Endothelial cell of umbilical vein (primary cell): ENCODE data around the gene DTX4. TPM values are rescaled to one million over a fixed set of nuclear protein-coding genes. Genes with fewer than 3 reads are reported as not detected.

Source experiments
- BruUV-seq: library from RNA; stranded (reverse); fragments of 400-500 nt; replicated peaks from 2 replicates; lab custom pipeline; 2021; lab: Mats Ljungman, UMichigan
- CTCF ChIA-PET: fragments of 300-600, 350-600 bp; sonication (Branson Sonifier 250); formaldehyde crosslinking; loops from one replicate; lab custom pipeline; 2021; ENCODE audit warnings: antibody characterized with exemption, inconsistent platforms; lab: Charles Lee
- POLR2A ChIA-PET: fragments of 300-600, 350-600 bp; sonication (Branson Sonifier 250); formaldehyde crosslinking; loops from one replicate; lab custom pipeline; 2021; ENCODE audit warnings: antibody characterized with exemption, inconsistent platforms; lab: Charles Lee
- DNase-seq: peaks from one replicate; pipeline ENCODE4 v3.0.0-alpha.2; 2011; ENCODE audit warnings: low read depth, low spot score
- FAIRE-seq: peaks from 2 replicates; lab custom pipeline; 2011; peaks lifted over from hg19 to GRCh38; lab: Jason Lieb, UNC
- H2AFZ ChIP-seq: 2 replicates; pipeline ENCODE4 v1.6.0; 2012; ENCODE audit warnings: low read depth, low read length, control low read depth, inconsistent platforms
- H3K27ac ChIP-seq: 2 replicates; pipeline ENCODE4 v1.5.1; 2011; ENCODE audit warnings: low read depth, mild to moderate bottlenecking, control low read depth, low read length, moderate library complexity; ENCODE audit not compliant: insufficient read depth
- H3K27me3 ChIP-seq, 2 experiments: 2 replicates each; pipeline versions ENCODE4 v1.6.0 to v1.6.1; 2011; ENCODE audit warnings: low read length in 2 of 2, mixed read lengths in 1 of 2; ENCODE audit not compliant: control insufficient read depth in 2 of 2, insufficient read depth in 2 of 2
- H3K36me3 ChIP-seq, 2 experiments: 2 replicates in 1 of 2; 3 replicates in 1 of 2; pipeline ENCODE4 v1.5.1; 2011; ENCODE audit warnings: low read length in 2 of 2, mild to moderate bottlenecking in 1 of 2, moderate library complexity in 1 of 2; ENCODE audit not compliant: control insufficient read depth in 2 of 2, insufficient read depth in 2 of 2; ENCODE audit errors: extremely low read depth in 1 of 2
- H3K4me1 ChIP-seq: 3 replicates; pipeline ENCODE4 v1.5.1; 2011; ENCODE audit warnings: mild to moderate bottlenecking, low read length; ENCODE audit not compliant: control insufficient read depth, insufficient read depth; ENCODE audit errors: extremely low read depth
- H3K4me2 ChIP-seq: 2 replicates; pipeline ENCODE4 v1.6.1; 2011; ENCODE audit warnings: low read length, control low read depth, mixed read lengths; ENCODE audit not compliant: insufficient read depth
- H3K4me3 ChIP-seq, 3 experiments: fragments of 200-600 bp in 1 of 3; sonication (generic), shearing (Covaris generic) in 1 of 3; replicated peaks in 1 of 3; 2 replicates each; pipeline ENCODE4 v1.5.1; 2011 to 2016; ENCODE audit warnings: control low read depth in 3 of 3, low read length in 3 of 3, mild to moderate bottlenecking in 2 of 3, inconsistent platforms in 1 of 3, low read depth in 1 of 3, moderate library complexity in 1 of 3; ENCODE audit not compliant: insufficient read depth in 1 of 3
- H3K79me2 ChIP-seq: 2 replicates; pipeline ENCODE4 v1.6.0; 2012; ENCODE audit warnings: low read length, inconsistent platforms; ENCODE audit not compliant: control insufficient read depth, insufficient read depth
- H3K9ac ChIP-seq: replicated peaks from 2 replicates; pipeline ENCODE3; 2011; ENCODE audit warnings: low read length, control low read depth; ENCODE audit not compliant: insufficient read depth; ENCODE audit errors: extremely low read depth
- H3K9me1 ChIP-seq: replicated peaks from 3 replicates; pipeline ENCODE4 v1.6.0; 2011; ENCODE audit warnings: mild to moderate bottlenecking, low read length; ENCODE audit not compliant: control insufficient read depth, insufficient read depth; ENCODE audit errors: extremely low read depth
- H3K9me3 ChIP-seq: replicated peaks from 2 replicates; pipeline ENCODE4 v1.5.1; 2012; ENCODE audit warnings: low read length, inconsistent platforms; ENCODE audit not compliant: control insufficient read depth, insufficient read depth
- H4K20me1 ChIP-seq: replicated peaks from 2 replicates; pipeline ENCODE3; 2011; ENCODE audit warnings: mild to moderate bottlenecking, low read length; ENCODE audit not compliant: control insufficient read depth, insufficient read depth; ENCODE audit errors: extremely low read depth
- CTCF ChIP-seq, 2 donors: IDR thresholded peaks; 1 replicate in 1 of 2; 2 replicates in 1 of 2; pipeline ENCODE4 v1.5.1; 2011; ENCODE audit warnings: low read length in 2 of 2, mild to moderate bottlenecking in 2 of 2, moderate library complexity in 2 of 2, control low read depth in 1 of 2, inconsistent platforms in 1 of 2, low read depth in 1 of 2; ENCODE audit not compliant: insufficient read depth in 1 of 2; ENCODE audit errors: extremely low read depth in 1 of 2
- EZH2 ChIP-seq: IDR thresholded peaks from 2 replicates; pipeline ENCODE4 v1.6.1; 2012; ENCODE audit warnings: borderline replicate concordance, low read depth, mild to moderate bottlenecking, moderate library complexity, low read length, inconsistent platforms; ENCODE audit not compliant: severe bottlenecking
- FOS ChIP-seq: IDR thresholded peaks from 2 replicates; pipeline ENCODE4 v1.6.1; 2011; ENCODE audit warnings: mild to moderate bottlenecking, low read length, moderate library complexity, borderline replicate concordance; ENCODE audit not compliant: insufficient read depth
- GATA2 ChIP-seq: IDR thresholded peaks from 2 replicates; pipeline ENCODE4 v1.7.0; 2011; ENCODE audit warnings: low read depth, mild to moderate bottlenecking, moderate library complexity, mixed read lengths, low read length; ENCODE audit not compliant: insufficient read length, insufficient read depth
- JUN ChIP-seq: IDR thresholded peaks from 2 replicates; pipeline ENCODE4 v1.6.1; 2011; ENCODE audit warnings: borderline replicate concordance, low read depth; ENCODE audit not compliant: insufficient read length, insufficient read depth
- MAX ChIP-seq: IDR thresholded peaks from 2 replicates; pipeline ENCODE4 v1.6.1; 2011; ENCODE audit not compliant: insufficient read depth, insufficient read length
- MYC ChIP-seq: IDR thresholded peaks from one replicate; pipeline ENCODE4 v1.6.1; 2011; ENCODE audit warnings: mild to moderate bottlenecking, low read depth, low read length
- POLR2A ChIP-seq: IDR thresholded peaks from 2 replicates; pipeline ENCODE4 v1.6.1; 2012; ENCODE audit warnings: low read depth, mild to moderate bottlenecking, control low read depth, low read length
- POLR2AphosphoS5 ChIP-seq: IDR thresholded peaks from 2 replicates; pipeline ENCODE4 v1.6.1; 2012; ENCODE audit warnings: low read depth, mild to moderate bottlenecking, control low read depth, low read length, moderate library complexity; ENCODE audit not compliant: insufficient read depth
- dilution Hi-C: fragments of 300-500 bp; cut with MboI; formaldehyde crosslinking; loops from one replicate; pipeline ENCODE4 v1.15.0; 2019; ENCODE audit warnings: low sequenced_read_pairs; ENCODE audit not compliant: extremely low pct_ligation_motif_present
- intact Hi-C: fragments of 100-400 bp; cut with micrococcal nuclease; formaldehyde crosslinking; loops from one replicate; pipeline ENCODE4 v1.10.0; 2022
- polyA plus RNA-seq, 4 experiments: library from polyadenylated mRNA; depleted of rRNA in 3 of 4; stranded (reverse) in 3 of 4; unstranded in 1 of 4; fragments of >200 nt; gene quantifications; 2 replicates each; pipeline versions ENCODE4 v1.2.1 to v1.2.3, GENCODE V29; 2011 to 2012; ENCODE audit warnings: missing spikeins in 1 of 4
- total RNA-seq: library from RNA; stranded (reverse); gene quantifications from 2 replicates; pipeline ENCODE4 v1.2.3, GENCODE V29; 2021

Gene DTX4
- total and polyA plus RNA-seq, 2 donors (not counting 3 experiments of a cell fraction or from before 2014, with no cell fraction given) = 0.08 to 0.91 TPM

- Histone ChIP-seq H3K9me3 (no peaks in the 10 kb centered on the region), H3K4me1 (no peaks in the 10 kb centered on the region), H2AFZ (no peak overlapping the region), H3K36me3 (no peaks in the 10 kb centered on the region), H3K4me3 (no peak overlapping the region), H3K4me2 (no peak overlapping the region), H3K9ac (no peak overlapping the region), H3K27me3 (no peaks in the 10 kb centered on the region), H3K27ac (no peak overlapping the region), H3K79me2 (no peaks in the 10 kb centered on the region), H4K20me1 (no peaks in the 10 kb centered on the region), H3K9me1 (no peaks in the 10 kb centered on the region)
- FAIRE-seq (no peak), DNase-seq (no peak)
- CTCF ChIA-PET = no interaction called here
- dilution Hi-C loops (no loop called here), intact Hi-C loops (no loop called here)
- POLR2A ChIA-PET = no interaction called here
- BruUV-seq = no TSS peak
- TF ChIP-seq CTCF (IDR thresholded peaks at IDR 0.05; ENCODE audit: extremely low read depth in 1 of 2, insufficient read depth in 1 of 2, low read depth in 1 of 2, low read length in 2 of 2) (no peak), MYC (no peak), GATA2 (no peak), POLR2AphosphoS5 (no peak), POLR2A (no peak), EZH2 (no peak), MAX (no peak), FOS (no peak), JUN (no peak)
These were observed 47.9 kb downstream of the DTX4 start for GRCh38 chr11:59219836-59220235.
